Hepatocyte (in vitro differentiated cells): ENCODE results near the gene MINAR1. TPM values are rescaled to one million over a fixed set of nuclear protein-coding genes. Genes with fewer than 3 reads are reported as not detected.

Source experiments
- DNase-seq: peaks from one replicate; pipeline ENCODE4 v3.0.0-alpha.2; 2016; ENCODE audit warnings: low spot score
- H2AFZ ChIP-seq: fragments of 200-600 bp; sonication (generic); 2 replicates; pipeline ENCODE4 v1.6.0; 2016; ENCODE audit warnings: antibody characterized with exemption, mild to moderate bottlenecking
- H3K27ac ChIP-seq: fragments of 200-600 bp; sonication (generic); 2 replicates; pipeline ENCODE4 v1.5.1; 2016; ENCODE audit warnings: mild to moderate bottlenecking
- H3K27me3 ChIP-seq: fragments of 200-600 bp; sonication (generic); 2 replicates; pipeline ENCODE4 v1.6.1; 2016
- H3K36me3 ChIP-seq: fragments of 200-600 bp; sonication (generic); replicated peaks from 2 replicates; pipeline ENCODE4 v1.5.1; 2016; ENCODE audit warnings: low read depth; ENCODE audit not compliant: insufficient read depth
- H3K4me1 ChIP-seq: fragments of 200-600 bp; sonication (generic); 2 replicates; pipeline ENCODE4 v1.5.1; 2016; ENCODE audit warnings: mild to moderate bottlenecking, moderate library complexity; ENCODE audit not compliant: insufficient read depth
- H3K4me2 ChIP-seq: fragments of 200-600 bp; sonication (generic); 2 replicates; pipeline ENCODE4 v1.6.0; 2016
- H3K4me3 ChIP-seq: fragments of 200-600 bp; sonication (generic); 2 replicates; pipeline ENCODE4 v1.5.1; 2016; ENCODE audit warnings: mild to moderate bottlenecking
- H3K79me2 ChIP-seq: fragments of 200-600 bp; sonication (generic); 2 replicates; pipeline ENCODE4 v1.6.0; 2017; ENCODE audit warnings: mild to moderate bottlenecking
- H3K9me2 ChIP-seq: fragments of 200-600 bp; sonication (generic); replicated peaks from 2 replicates; pipeline ENCODE4 v1.6.0; 2017; ENCODE audit warnings: mild to moderate bottlenecking; ENCODE audit not compliant: insufficient read depth
- H3K9me3 ChIP-seq: fragments of 200-600 bp; sonication (generic); 2 replicates; pipeline ENCODE4 v1.5.1; 2016; ENCODE audit warnings: low read depth, mild to moderate bottlenecking
- H4K20me1 ChIP-seq: fragments of 200-600 bp; sonication (generic); 2 replicates; pipeline ENCODE4 v1.6.0; 2016; ENCODE audit warnings: mild to moderate bottlenecking; ENCODE audit not compliant: insufficient read depth, poor library complexity, severe bottlenecking
- EZH2 ChIP-seq: fragments of 200-600 bp; sonication (generic); IDR thresholded peaks from 2 replicates; pipeline ENCODE4 v1.6.1; 2016; ENCODE audit warnings: antibody characterized with exemption, mild to moderate bottlenecking, borderline replicate concordance
- EZH2phosphoT487 ChIP-seq: fragments of 200-600 bp; sonication (generic); IDR thresholded peaks from one replicate; pipeline ENCODE4 v1.6.1; 2018; ENCODE audit warnings: antibody characterized with exemption, mild to moderate bottlenecking, low read depth, moderate library complexity; ENCODE audit not compliant: unreplicated experiment, severe bottlenecking
- WGBS: methylation state at CpG from one replicate; pipeline ENCODE4 v1.1.6; 2016; ENCODE audit warnings: low lambda C conversion rate; ENCODE audit errors: missing lambda C conversion rate; 5-methylcytosine and 5-hydroxymethylcytosine counted together
- polyA plus RNA-seq: library from polyadenylated mRNA; unstranded; fragments of >200 nt; fragmentation: Nextera tagmentation; extraction: Ambion mirVana; gene quantifications from 2 replicates; pipeline ENCODE4 v1.2.1, GENCODE V29; 2016
- total RNA-seq: library from RNA; depleted of rRNA; stranded (reverse); fragments of >200 nt; gene quantifications from 2 replicates; pipeline ENCODE4 v1.2.3, GENCODE V29; 2014
- TF ChIP-seq, protein P1 (sequence below): fragments of 200-600 bp; sonication (generic); IDR thresholded peaks from 2 replicates; pipeline ENCODE4 v1.5.1; 2016; ENCODE audit warnings: antibody characterized with exemption, mild to moderate bottlenecking; ENCODE audit not compliant: poor library complexity

MINAR1 gene
- total and polyA plus RNA-seq, 2 experiments from 2014 or later = 0.10 to 1.3 TPM

DNA sequence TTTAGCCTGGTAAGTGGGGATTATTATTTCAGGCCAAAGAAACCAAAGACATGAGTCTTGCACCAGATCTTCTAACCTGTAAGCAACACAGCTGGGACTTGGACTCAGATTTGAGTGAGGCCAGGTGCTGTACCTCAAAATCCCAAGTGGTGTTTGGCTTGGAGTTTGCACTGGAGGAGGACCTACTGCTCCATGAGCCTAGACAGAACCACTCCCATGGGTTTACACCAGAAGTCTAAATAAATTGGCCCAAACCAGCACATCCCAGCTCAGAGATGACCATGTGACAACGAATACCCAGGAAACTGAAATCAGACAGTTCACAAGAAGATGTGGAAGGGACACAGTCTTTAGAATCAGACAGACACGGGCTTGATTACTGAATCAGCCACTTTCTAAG lies 47.5 kb downstream of the MINAR1 start:
- Histone ChIP-seq H2AFZ (no peak overlapping the region), H3K79me2 (no peaks in the 10 kb centered on the region), H3K27me3 (no peaks in the 10 kb centered on the region), H3K36me3 (no peaks in the 10 kb centered on the region), H4K20me1 (no peaks in the 10 kb centered on the region), H3K9me2 (no peaks in the 10 kb centered on the region), H3K9me3 (no peaks in the 10 kb centered on the region), H3K4me1 (no peaks in the 10 kb centered on the region), H3K4me2 (no peak overlapping the region), H3K27ac (no peak overlapping the region), H3K4me3 (no peak overlapping the region)
- TF ChIP-seq EZH2 = no peak
- TF ChIP-seq EZH2phosphoT487 = no peak
- TF ChIP-seq, protein P1, sequence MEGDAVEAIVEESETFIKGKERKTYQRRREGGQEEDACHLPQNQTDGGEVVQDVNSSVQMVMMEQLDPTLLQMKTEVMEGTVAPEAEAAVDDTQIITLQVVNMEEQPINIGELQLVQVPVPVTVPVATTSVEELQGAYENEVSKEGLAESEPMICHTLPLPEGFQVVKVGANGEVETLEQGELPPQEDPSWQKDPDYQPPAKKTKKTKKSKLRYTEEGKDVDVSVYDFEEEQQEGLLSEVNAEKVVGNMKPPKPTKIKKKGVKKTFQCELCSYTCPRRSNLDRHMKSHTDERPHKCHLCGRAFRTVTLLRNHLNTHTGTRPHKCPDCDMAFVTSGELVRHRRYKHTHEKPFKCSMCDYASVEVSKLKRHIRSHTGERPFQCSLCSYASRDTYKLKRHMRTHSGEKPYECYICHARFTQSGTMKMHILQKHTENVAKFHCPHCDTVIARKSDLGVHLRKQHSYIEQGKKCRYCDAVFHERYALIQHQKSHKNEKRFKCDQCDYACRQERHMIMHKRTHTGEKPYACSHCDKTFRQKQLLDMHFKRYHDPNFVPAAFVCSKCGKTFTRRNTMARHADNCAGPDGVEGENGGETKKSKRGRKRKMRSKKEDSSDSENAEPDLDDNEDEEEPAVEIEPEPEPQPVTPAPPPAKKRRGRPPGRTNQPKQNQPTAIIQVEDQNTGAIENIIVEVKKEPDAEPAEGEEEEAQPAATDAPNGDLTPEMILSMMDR = no peak
- DNase-seq = no peak
- 73% methylated on average over 2 of the region's 2 CpGs for WGBS

DNA sequence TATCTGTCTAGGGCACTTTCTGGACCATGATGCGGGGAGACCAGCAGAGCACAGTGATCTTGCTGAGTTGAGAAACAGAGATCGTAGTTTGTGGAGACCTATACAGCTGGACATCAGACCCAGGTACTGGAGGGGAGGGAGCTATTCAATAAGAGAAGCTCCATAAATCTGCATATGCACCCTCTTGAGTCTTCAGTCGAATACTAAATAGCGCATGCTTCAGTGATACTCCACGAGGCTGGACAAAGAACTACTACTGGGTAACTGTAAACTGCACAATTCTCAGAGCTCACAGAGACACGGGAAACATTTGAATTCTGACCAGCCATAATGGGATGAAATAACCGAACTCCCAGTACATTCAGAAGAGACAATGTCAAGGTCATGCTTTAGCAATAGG lies 49.7 kb downstream of the MINAR1 start:
- H3K27ac ChIP-seq = no peak overlapping the region
- DNase-seq = no peak
- H4K20me1 ChIP-seq = no peaks in the 10 kb centered on the region
- WGBS = 92% methylated on average over 7 of the region's 7 CpGs
- H3K79me2 ChIP-seq = no peaks in the 10 kb centered on the region
- H3K36me3 ChIP-seq = no peaks in the 10 kb centered on the region
- no peaks in the 10 kb centered on the region for H3K9me2 ChIP-seq
- no peak overlapping the region for H3K4me2 ChIP-seq
- H3K27me3 ChIP-seq = no peaks in the 10 kb centered on the region
- H2AFZ ChIP-seq = no peak overlapping the region
- no peaks in the 10 kb centered on the region for H3K9me3 ChIP-seq
- TF ChIP-seq, protein P1 = no peak
- TF ChIP-seq EZH2 (no peak), EZH2phosphoT487 (no peak)
- H3K4me3 ChIP-seq = no peak overlapping the region
- H3K4me1 ChIP-seq = no peaks in the 10 kb centered on the region

Other genes starting within 250 kb of the MINAR1 start
- 0.04 TPM in 1 of 2 replicates, not detected in the other for gene ANKRD34C, start 149.6 kb upstream of the MINAR1 start, total RNA-seq
- gene ANKRD34C, start 149.6 kb upstream of the MINAR1 start, polyA plus RNA-seq = not detected in 2 replicates
- gene TMED3, start 121.2 kb upstream of the MINAR1 start, total RNA-seq = 178 and 185 TPM in 2 replicates
- gene TMED3, start 121.2 kb upstream of the MINAR1 start, polyA plus RNA-seq = 204 and 223 TPM in 2 replicates